Measurements from ENCODE around the gene FOXB1. TPM values are rescaled to one million over a fixed set of nuclear protein-coding genes. Genes with fewer than 3 reads are reported as not detected.

FOXB1 gene
- total RNA-seq: under 1 TPM in 1 of 7 donors, not detected in 6; 0.24 TPM
- not detected for polyA plus RNA-seq
- long read RNA-seq, donor 1: 0 reads
- long read RNA-seq, donor 2: 0 reads
- long read RNA-seq, donor 3: 0 reads

- Histone ChIP-seq H3K27ac (no peak within 1 kb of the TSS), H3K4me1 (ENCODE audit: insufficient read depth) (peaks cover 18% of the 10 kb centered on the region), H3K9me3 (no peaks in the 10 kb centered on the region), H3K27me3 (peaks cover 10% of the 10 kb centered on the region), H3K4me3 (no peak within 1 kb of the TSS), H3K36me3 (no peaks in the 10 kb centered on the region)
- WGBS, 3 donors: 2 to 5% (median 5%) methylated on average over 79 to 84 of the region's 84 CpGs
- intact Hi-C loops (cut with DNase I): no loop called here
- DNase-seq: no peak
- TF ChIP-seq POLR2A (IDR thresholded peaks at IDR 0.05) (no peak), EP300 (IDR thresholded peaks at IDR 0.05) (no peak)
- TF ChIP-seq, protein P1, sequence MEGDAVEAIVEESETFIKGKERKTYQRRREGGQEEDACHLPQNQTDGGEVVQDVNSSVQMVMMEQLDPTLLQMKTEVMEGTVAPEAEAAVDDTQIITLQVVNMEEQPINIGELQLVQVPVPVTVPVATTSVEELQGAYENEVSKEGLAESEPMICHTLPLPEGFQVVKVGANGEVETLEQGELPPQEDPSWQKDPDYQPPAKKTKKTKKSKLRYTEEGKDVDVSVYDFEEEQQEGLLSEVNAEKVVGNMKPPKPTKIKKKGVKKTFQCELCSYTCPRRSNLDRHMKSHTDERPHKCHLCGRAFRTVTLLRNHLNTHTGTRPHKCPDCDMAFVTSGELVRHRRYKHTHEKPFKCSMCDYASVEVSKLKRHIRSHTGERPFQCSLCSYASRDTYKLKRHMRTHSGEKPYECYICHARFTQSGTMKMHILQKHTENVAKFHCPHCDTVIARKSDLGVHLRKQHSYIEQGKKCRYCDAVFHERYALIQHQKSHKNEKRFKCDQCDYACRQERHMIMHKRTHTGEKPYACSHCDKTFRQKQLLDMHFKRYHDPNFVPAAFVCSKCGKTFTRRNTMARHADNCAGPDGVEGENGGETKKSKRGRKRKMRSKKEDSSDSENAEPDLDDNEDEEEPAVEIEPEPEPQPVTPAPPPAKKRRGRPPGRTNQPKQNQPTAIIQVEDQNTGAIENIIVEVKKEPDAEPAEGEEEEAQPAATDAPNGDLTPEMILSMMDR (IDR thresholded peaks at IDR 0.05): no peak
These were observed at the start of gene FOXB1 for GRCh38 chr15:60004009-60004845. TSS of gene FOXB1 (plus strand) at chr15:60004311. CDS start at chr15:60004964, 653 bp downstream.

DNA sequence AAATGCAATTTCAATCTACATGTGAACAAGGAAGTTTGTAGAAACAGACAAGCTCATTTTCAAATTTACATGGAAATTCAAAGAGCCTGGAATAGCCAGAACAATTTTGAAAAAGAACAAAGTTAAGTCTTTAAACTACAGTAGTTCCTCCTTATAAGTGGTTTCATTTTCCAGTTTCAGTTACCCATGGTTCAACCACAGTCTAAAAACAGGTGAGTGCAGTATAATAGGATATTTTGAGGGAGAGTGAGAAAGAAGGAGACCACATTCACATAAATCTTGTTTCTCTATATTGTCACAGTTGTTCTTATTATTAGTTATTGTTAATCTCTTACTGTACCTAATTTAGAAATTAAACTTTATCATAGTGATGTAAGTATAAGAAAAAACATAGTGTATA lies 45.8 kb upstream of the FOXB1 start:
- Histone ChIP-seq H3K9me3 (peaks cover 0 to 5% of the 10 kb centered on the region in 2 donors), H3K36me3 (no peaks in the 10 kb centered on the region), H3K27me3 (no peaks in the 10 kb centered on the region), H3K4me3 (no peak overlapping the region), H3K27ac (no peak overlapping the region), H3K4me1 (ENCODE audit: insufficient read depth) (no peaks in the 10 kb centered on the region)
- DNase-seq: no peak
- TF ChIP-seq POLR2A (IDR thresholded peaks at IDR 0.05): no peak
- TF ChIP-seq EP300 (IDR thresholded peaks at IDR 0.05): no peak
- TF ChIP-seq, protein P1 (IDR thresholded peaks at IDR 0.05): no peak
- intact Hi-C loops (cut with DNase I): no loop called here

- no peak overlapping the region for H3K4me3 ChIP-seq
- DNase-seq: no peak
- no peaks in the 10 kb centered on the region for H3K27me3 ChIP-seq
- TF ChIP-seq, protein P1 (IDR thresholded peaks at IDR 0.05): no peak
- TF ChIP-seq EP300 (IDR thresholded peaks at IDR 0.05): no peak
- no peak for TF ChIP-seq POLR2A (IDR thresholded peaks at IDR 0.05)
- peaks cover 0 to 5% of the 10 kb centered on the region in 2 donors for H3K9me3 ChIP-seq
- no peaks in the 10 kb centered on the region for H3K4me1 ChIP-seq (ENCODE audit: insufficient read depth)
- no peak overlapping the region for H3K27ac ChIP-seq
- H3K36me3 ChIP-seq: no peaks in the 10 kb centered on the region
- intact Hi-C loops (cut with DNase I): no loop called here
These were observed 43.8 kb upstream of the FOXB1 start for GRCh38 chr15:59960318-59960717.

- intact Hi-C loops (cut with DNase I): no loop called here
- H3K27ac ChIP-seq: no peak overlapping the region
- 91 to 96% (median 92%) methylated on average over 1 of the region's 1 CpG for WGBS, 3 donors
- H3K9me3 ChIP-seq: no peaks in the 10 kb centered on the region
- no peaks in the 10 kb centered on the region for H3K27me3 ChIP-seq
- TF ChIP-seq POLR2A (IDR thresholded peaks at IDR 0.05): no peak
- no peak for TF ChIP-seq EP300 (IDR thresholded peaks at IDR 0.05)
- TF ChIP-seq, protein P1 (IDR thresholded peaks at IDR 0.05): no peak
- H3K4me1 ChIP-seq (ENCODE audit: insufficient read depth): no peaks in the 10 kb centered on the region
- no peaks in the 10 kb centered on the region for H3K36me3 ChIP-seq
- no peak for DNase-seq
- no peak overlapping the region for H3K4me3 ChIP-seq
These were observed 40.8 kb upstream of the FOXB1 start for GRCh38 chr15:59963322-59963721.
